Effector memory CD8-positive, alpha-beta T cell (primary cell): ENCODE results near the gene MKKS.
"Not testable (repeated sequence)": the region's sequence is repeated elsewhere in the genome, so short reads cannot be mapped to it uniquely, and the experiment has no call there.

Experiments used
- ATAC-seq: fragments of 150-1000 bp; cut with Tn5 transposase; replicated peaks from 2 replicates; pipeline ENCODE4 v1.10.0; 2021; ENCODE audit warnings: mild to moderate bottlenecking, moderate library complexity
- DNase-seq, 3 experiments: peaks; one replicate each; pipeline ENCODE4 v3.0.0; 2021
- H3K27ac Mint-ChIP-seq, 2 donors: one replicate each; pipeline ENCODE4 v1.8.0; 2022; ENCODE audit warnings: mild to moderate bottlenecking in 2 of 2, mixed read lengths in 2 of 2, moderate library complexity in 2 of 2
- H3K27me3 Mint-ChIP-seq, 2 donors: one replicate each; pipeline ENCODE4 v1.8.0; 2022; ENCODE audit warnings: mixed read lengths in 2 of 2
- H3K36me3 Mint-ChIP-seq: one replicate; pipeline ENCODE4 v1.8.0; 2022; ENCODE audit warnings: mild to moderate bottlenecking, moderate library complexity, mixed read lengths; ENCODE audit not compliant: insufficient read depth
- H3K4me1 Mint-ChIP-seq, 2 donors: one replicate each; pipeline ENCODE4 v1.8.0; 2022; ENCODE audit warnings: low read depth in 2 of 2, mixed read lengths in 2 of 2
- H3K4me3 Mint-ChIP-seq, 2 donors: one replicate each; pipeline ENCODE4 v1.8.0; 2022; ENCODE audit warnings: mild to moderate bottlenecking in 2 of 2, mixed read lengths in 2 of 2, moderate library complexity in 2 of 2
- H3K9me3 Mint-ChIP-seq, 2 donors: one replicate each; pipeline ENCODE4 v1.8.0; 2022; ENCODE audit warnings: mixed read lengths in 2 of 2

Gene MKKS

GRCh38 chr20:10423735-10424134 is 10.3 kb downstream of the MKKS start:
- ATAC-seq (no peak), DNase-seq (no peak)
- Mint-ChIP-seq H3K27ac (no peak overlapping the region), H3K4me1 (peaks cover 13 to 26% of the 10 kb centered on the region in 2 donors), H3K4me3 (no peak overlapping the region), H3K36me3 (peaks cover 6% of the 10 kb centered on the region), H3K27me3 (no peaks in the 10 kb centered on the region), H3K9me3 (no peaks in the 10 kb centered on the region)

- H3K4me3 Mint-ChIP-seq: no peak overlapping the region
- H3K4me1 Mint-ChIP-seq: peaks cover 4 to 18% of the 10 kb centered on the region in 2 donors
- H3K27ac Mint-ChIP-seq: no peak overlapping the region
- ATAC-seq: no peak
- peaks cover 6% of the 10 kb centered on the region for H3K36me3 Mint-ChIP-seq
- H3K9me3 Mint-ChIP-seq: no peaks in the 10 kb centered on the region
- no peak for DNase-seq
- no peaks in the 10 kb centered on the region for H3K27me3 Mint-ChIP-seq
These were observed 14.4 kb downstream of the MKKS start for GRCh38 chr20:10419550-10420133.

GRCh38 chr20:10417218-10417617 is 16.8 kb downstream of the MKKS start:
- peaks cover 2 to 11% of the 10 kb centered on the region in 2 donors for H3K4me1 Mint-ChIP-seq
- H3K27me3 Mint-ChIP-seq, H3K9me3 Mint-ChIP-seq, DNase-seq, H3K36me3 Mint-ChIP-seq, ATAC-seq, H3K4me3 Mint-ChIP-seq: not testable (repeated sequence)
- H3K27ac Mint-ChIP-seq: peak overlapping the region in 1 of 2 donors; percentile 2

- Mint-ChIP-seq H3K27ac (peak overlapping the region in 1 of 2 donors; percentile 62), H3K36me3 (peaks cover 6% of the 10 kb centered on the region), H3K9me3 (no peaks in the 10 kb centered on the region), H3K4me3 (no peak overlapping the region), H3K4me1 (peaks cover 2 to 11% of the 10 kb centered on the region in 2 donors), H3K27me3 (no peaks in the 10 kb centered on the region)
- no peak for ATAC-seq
- DNase-seq: no peak
These were observed 18.9 kb downstream of the MKKS start for GRCh38 chr20:10415013-10415650.

GRCh38 chr20:10412591-10413408 is 21.2 kb downstream of the MKKS start:
- DNase-seq: no peak
- no peak overlapping the region for H3K4me3 Mint-ChIP-seq
- H3K9me3 Mint-ChIP-seq: no peaks in the 10 kb centered on the region
- no peak overlapping the region for H3K27ac Mint-ChIP-seq
- no peaks in the 10 kb centered on the region for H3K36me3 Mint-ChIP-seq
- ATAC-seq: no peak
- peaks cover 2 to 8% of the 10 kb centered on the region in 2 donors for H3K4me1 Mint-ChIP-seq
- no peaks in the 10 kb centered on the region for H3K27me3 Mint-ChIP-seq

GRCh38 chr20:10411673-10412072 is 22.3 kb downstream of the MKKS start:
- Mint-ChIP-seq H3K9me3 (no peaks in the 10 kb centered on the region), H3K27ac (no peak overlapping the region), H3K27me3 (no peaks in the 10 kb centered on the region), H3K36me3 (no peaks in the 10 kb centered on the region), H3K4me3 (no peak overlapping the region), H3K4me1 (peaks cover 0 to 4% of the 10 kb centered on the region in 2 donors)
- ATAC-seq (no peak), DNase-seq (no peak)

- Mint-ChIP-seq H3K4me1 (no peaks in the 10 kb centered on the region), H3K27ac (no peak overlapping the region), H3K27me3 (no peaks in the 10 kb centered on the region), H3K9me3 (no peaks in the 10 kb centered on the region), H3K4me3 (no peak overlapping the region), H3K36me3 (no peaks in the 10 kb centered on the region)
- DNase-seq (no peak), ATAC-seq (no peak)
These were observed 25.8 kb downstream of the MKKS start for GRCh38 chr20:10408108-10408813.

- Mint-ChIP-seq H3K27ac (no peak overlapping the region), H3K4me3 (no peak overlapping the region)
- no peak for DNase-seq
These were observed 29.0 kb downstream of the MKKS start for GRCh38 chr20:10404959-10405530.

GRCh38 chr20:10404023-10404628 is 29.9 kb downstream of the MKKS start:
- Mint-ChIP-seq H3K27ac (peak overlapping the region in 1 of 2 donors; percentile 41), H3K27me3 (no peaks in the 10 kb centered on the region), H3K9me3 (no peaks in the 10 kb centered on the region), H3K36me3 (no peaks in the 10 kb centered on the region), H3K4me1 (no peaks in the 10 kb centered on the region), H3K4me3 (no peak overlapping the region)
- no peak for DNase-seq
- no peak for ATAC-seq

More at GRCh38 chr20:10404959-10405530, 29.0 kb downstream of the MKKS start:
- Mint-ChIP-seq H3K9me3 (no peaks in the 10 kb centered on the region), H3K27me3 (no peaks in the 10 kb centered on the region), H3K36me3 (no peaks in the 10 kb centered on the region), H3K4me1 (no peaks in the 10 kb centered on the region)
- ATAC-seq: no peak

- no peak for DNase-seq
- Mint-ChIP-seq H3K36me3 (no peaks in the 10 kb centered on the region), H3K9me3 (no peaks in the 10 kb centered on the region), H3K4me1 (no peaks in the 10 kb centered on the region), H3K27me3 (no peaks in the 10 kb centered on the region), H3K27ac (no peak overlapping the region), H3K4me3 (no peak overlapping the region)
- ATAC-seq: no peak
These were observed 30.9 kb downstream of the MKKS start for GRCh38 chr20:10402938-10403608.

GRCh38 chr20:10398834-10399369 is 35.1 kb downstream of the MKKS start:
- Mint-ChIP-seq H3K4me3 (no peak overlapping the region), H3K4me1 (no peaks in the 10 kb centered on the region), H3K27me3 (no peaks in the 10 kb centered on the region), H3K27ac (no peak overlapping the region), H3K36me3 (no peaks in the 10 kb centered on the region), H3K9me3 (no peaks in the 10 kb centered on the region)
- ATAC-seq (no peak), DNase-seq (no peak)

GRCh38 chr20:10394752-10395151 is 39.3 kb downstream of the MKKS start:
- not testable (repeated sequence) for H3K9me3 Mint-ChIP-seq, ATAC-seq, H3K36me3 Mint-ChIP-seq, DNase-seq, H3K4me1 Mint-ChIP-seq, H3K27ac Mint-ChIP-seq, H3K27me3 Mint-ChIP-seq, H3K4me3 Mint-ChIP-seq
